ENCODE data around the gene ELL2. TPM values are rescaled to one million over a fixed set of nuclear protein-coding genes. Genes with fewer than 3 reads are reported as not detected.

The ELL2 gene
- total RNA-seq, 4 donors from 2014 or later = 5.8 to 46.8 (median 19.7) TPM

DNA sequence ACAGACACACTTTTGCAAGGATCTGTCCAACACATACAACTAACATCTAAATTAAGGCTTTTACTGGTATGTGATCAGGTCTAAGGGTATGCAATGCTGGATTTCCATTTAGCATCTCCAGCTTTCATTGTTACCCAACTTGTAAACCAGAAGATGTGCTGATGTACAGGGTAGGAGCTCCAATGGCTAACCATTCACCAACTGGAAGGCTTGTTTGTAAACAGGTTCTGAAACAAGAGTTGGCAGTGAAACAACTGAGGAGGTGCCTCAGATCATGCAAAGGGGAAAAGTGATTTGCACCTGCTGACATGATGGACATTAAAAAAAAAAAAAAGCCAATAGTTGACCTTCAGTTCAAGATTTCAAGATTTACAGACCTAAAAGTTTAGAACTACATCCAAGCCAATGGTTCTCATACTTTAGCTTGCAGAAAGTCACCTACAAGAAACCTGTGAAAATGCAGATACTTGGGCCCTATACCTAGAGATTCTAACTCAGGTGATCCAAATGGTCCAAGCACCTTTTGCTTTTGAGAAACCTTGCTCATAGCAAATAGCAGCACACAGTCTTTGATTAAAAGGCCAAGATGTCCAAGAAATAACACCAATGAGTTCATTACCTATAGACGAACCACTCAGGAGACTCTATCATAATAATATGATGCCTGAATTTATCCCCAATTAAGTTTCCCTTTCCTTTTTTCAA lies 75.2 kb downstream of the ELL2 start:
- Histone ChIP-seq H3K4me3 (no peak overlapping the region), H3K4me1 (peaks cover 0 to 5% (median 0%) of the 10 kb centered on the region in 4 donors), H3K27ac (no peak overlapping the region), H3K36me3 (peaks cover 0 to 17% (median 5%) of the 10 kb centered on the region in 4 donors), H3K9me3 (no peaks in the 10 kb centered on the region), H3K27me3 (no peaks in the 10 kb centered on the region)
- intact Hi-C loops (cut with DNase I; ENCODE audit: low total_unique reads) = no loop called here
- in situ Hi-C loops (cut with MboI; ENCODE audit: low pct_ligation_motif_present in 1 of 4, low pct_unique_long_range_greater_than_20kb in 1 of 4, low sequenced_read_pairs in 3 of 4) = no loop called here
- DNase-seq = no peak
- TF ChIP-seq POLR2AphosphoS5 (IDR thresholded peaks at IDR 0.05) (no peak), POLR2A (IDR thresholded peaks at IDR 0.05) (no peak), EP300 (IDR thresholded peaks at IDR 0.05; ENCODE audit: low read depth) (no peak)
- TF ChIP-seq, protein P1, sequence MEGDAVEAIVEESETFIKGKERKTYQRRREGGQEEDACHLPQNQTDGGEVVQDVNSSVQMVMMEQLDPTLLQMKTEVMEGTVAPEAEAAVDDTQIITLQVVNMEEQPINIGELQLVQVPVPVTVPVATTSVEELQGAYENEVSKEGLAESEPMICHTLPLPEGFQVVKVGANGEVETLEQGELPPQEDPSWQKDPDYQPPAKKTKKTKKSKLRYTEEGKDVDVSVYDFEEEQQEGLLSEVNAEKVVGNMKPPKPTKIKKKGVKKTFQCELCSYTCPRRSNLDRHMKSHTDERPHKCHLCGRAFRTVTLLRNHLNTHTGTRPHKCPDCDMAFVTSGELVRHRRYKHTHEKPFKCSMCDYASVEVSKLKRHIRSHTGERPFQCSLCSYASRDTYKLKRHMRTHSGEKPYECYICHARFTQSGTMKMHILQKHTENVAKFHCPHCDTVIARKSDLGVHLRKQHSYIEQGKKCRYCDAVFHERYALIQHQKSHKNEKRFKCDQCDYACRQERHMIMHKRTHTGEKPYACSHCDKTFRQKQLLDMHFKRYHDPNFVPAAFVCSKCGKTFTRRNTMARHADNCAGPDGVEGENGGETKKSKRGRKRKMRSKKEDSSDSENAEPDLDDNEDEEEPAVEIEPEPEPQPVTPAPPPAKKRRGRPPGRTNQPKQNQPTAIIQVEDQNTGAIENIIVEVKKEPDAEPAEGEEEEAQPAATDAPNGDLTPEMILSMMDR (IDR thresholded peaks at IDR 0.05) = no peak
- 100% methylated on average over 1 of the region's 1 CpG for WGBS, 2 donors (ENCODE audit: low coverage in 1 of 2)

DNA sequence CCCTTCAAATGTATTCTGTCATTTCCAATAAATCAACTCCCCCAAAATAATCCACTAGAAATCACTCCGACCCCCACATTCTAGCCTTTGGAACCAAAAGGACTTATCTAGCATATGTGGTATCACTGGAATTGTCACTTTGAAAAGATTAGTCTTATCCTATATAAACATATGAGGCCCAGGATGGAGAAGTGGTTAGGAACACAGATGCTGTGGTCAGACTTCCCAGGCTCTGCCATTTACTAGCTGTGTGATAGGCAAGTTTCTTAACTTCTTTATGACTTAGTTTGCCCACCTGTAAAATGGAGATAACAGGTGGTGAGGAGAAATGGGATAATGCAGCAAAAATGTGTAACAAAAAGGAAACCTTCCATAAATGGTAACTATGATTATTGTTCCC lies 77.1 kb downstream of the ELL2 start:
- intact Hi-C loops (cut with DNase I; ENCODE audit: low total_unique reads) (no loop called here), in situ Hi-C loops (cut with MboI; ENCODE audit: low pct_ligation_motif_present in 1 of 4, low pct_unique_long_range_greater_than_20kb in 1 of 4, low sequenced_read_pairs in 3 of 4) (no loop called here)
- Histone ChIP-seq H3K27me3 (no peaks in the 10 kb centered on the region), H3K4me3 (no peak overlapping the region), H3K36me3 (peaks cover 0 to 17% (median 0%) of the 10 kb centered on the region in 4 donors), H3K4me1 (peaks cover 0 to 14% (median 9%) of the 10 kb centered on the region in 4 donors), H3K27ac (no peak overlapping the region), H3K9me3 (no peaks in the 10 kb centered on the region)
- 88 to 97% methylated on average over 1 of the region's 1 CpG for WGBS, 2 donors (ENCODE audit: low coverage in 1 of 2)
- DNase-seq = no peak
- TF ChIP-seq POLR2AphosphoS5 (IDR thresholded peaks at IDR 0.05) = no peak
- TF ChIP-seq, protein P1 (IDR thresholded peaks at IDR 0.05) = no peak
- TF ChIP-seq EP300 (IDR thresholded peaks at IDR 0.05; ENCODE audit: low read depth) = no peak
- no peak for TF ChIP-seq POLR2A (IDR thresholded peaks at IDR 0.05)

DNA sequence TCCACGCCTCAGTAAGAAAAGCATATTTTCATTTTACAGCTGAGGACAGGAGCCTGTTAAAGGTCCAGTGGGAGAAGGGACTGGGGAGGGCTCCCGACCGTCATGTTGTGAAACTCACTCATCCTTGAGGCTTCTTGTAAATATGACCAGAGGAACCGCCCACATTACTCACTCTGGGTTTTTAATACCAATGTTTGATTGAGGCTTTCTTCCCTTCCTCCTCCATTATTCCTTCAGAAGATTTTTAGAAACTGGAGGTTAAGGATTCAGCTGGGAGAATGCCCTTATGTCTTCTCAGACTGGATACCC lies 77.7 kb downstream of the ELL2 start:
- Histone ChIP-seq H3K36me3 (peaks cover 0 to 17% (median 0%) of the 10 kb centered on the region in 4 donors), H3K27me3 (no peaks in the 10 kb centered on the region), H3K9me3 (no peaks in the 10 kb centered on the region), H3K27ac (no peak overlapping the region), H3K4me1 (peaks cover 0 to 18% (median 12%) of the 10 kb centered on the region in 4 donors), H3K4me3 (no peak overlapping the region)
- intact Hi-C loops (cut with DNase I; ENCODE audit: low total_unique reads) = no loop called here
- in situ Hi-C loops (cut with MboI; ENCODE audit: low pct_ligation_motif_present in 1 of 4, low pct_unique_long_range_greater_than_20kb in 1 of 4, low sequenced_read_pairs in 3 of 4) = no loop called here
- DNase-seq = no peak
- TF ChIP-seq EP300 (IDR thresholded peaks at IDR 0.05; ENCODE audit: low read depth) (no peak), POLR2AphosphoS5 (IDR thresholded peaks at IDR 0.05) (no peak), POLR2A (IDR thresholded peaks at IDR 0.05) (no peak)
- TF ChIP-seq, protein P1 (IDR thresholded peaks at IDR 0.05) = no peak
- 54 to 57% methylated on average over 4 of the region's 4 CpGs for WGBS, 2 donors (ENCODE audit: low coverage in 1 of 2)

DNA sequence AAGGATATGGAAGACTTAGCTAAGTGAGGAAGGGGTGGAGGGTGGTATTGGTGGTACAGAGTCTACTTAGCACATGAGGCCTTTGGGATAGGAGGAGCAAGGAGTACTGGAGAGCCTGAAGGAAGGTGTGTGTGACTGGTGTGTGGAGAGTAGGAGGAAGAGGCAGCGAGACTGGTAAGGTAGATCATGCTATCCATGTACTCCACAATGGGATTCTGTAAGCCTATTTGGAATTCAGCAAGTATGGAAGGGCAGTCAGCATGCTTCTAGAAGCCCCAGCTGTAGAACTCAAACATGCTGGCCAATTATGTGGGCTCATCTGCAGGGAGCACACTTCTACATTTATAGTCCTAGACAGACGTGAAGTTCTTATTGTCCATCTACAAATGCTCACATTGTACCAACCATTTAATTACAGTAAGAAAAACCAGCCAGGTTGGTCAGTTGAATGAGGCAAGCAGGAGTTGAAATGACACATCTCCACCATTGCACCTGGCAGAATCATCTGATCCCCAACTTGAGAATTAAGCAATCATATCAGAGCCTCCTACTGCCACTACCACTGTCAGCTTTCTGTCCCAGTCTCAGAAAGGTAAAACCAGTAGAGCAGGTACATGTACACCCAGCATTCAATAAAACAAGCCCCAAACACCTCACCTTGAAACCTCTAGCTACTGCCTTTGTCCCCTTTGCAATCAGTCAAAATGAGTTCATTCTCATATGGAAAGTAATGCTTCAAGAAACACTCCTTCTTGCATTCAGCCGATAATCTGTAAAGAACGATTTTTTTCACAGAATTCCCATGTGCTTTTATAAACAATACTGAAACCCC lies 78.2 kb downstream of the ELL2 start:
- in situ Hi-C loops (cut with MboI; ENCODE audit: low pct_ligation_motif_present in 1 of 4, low pct_unique_long_range_greater_than_20kb in 1 of 4, low sequenced_read_pairs in 3 of 4) = no loop called here
- no peak overlapping the region for H3K27ac ChIP-seq
- peaks cover 0 to 15% (median 0%) of the 10 kb centered on the region in 4 donors for H3K36me3 ChIP-seq
- H3K9me3 ChIP-seq = no peaks in the 10 kb centered on the region
- no peak overlapping the region for H3K4me3 ChIP-seq
- peaks cover 0 to 24% (median 17%) of the 10 kb centered on the region in 4 donors for H3K4me1 ChIP-seq
- WGBS, 2 donors (ENCODE audit: low coverage in 1 of 2) = 70 to 71% methylated on average over 4 of the region's 4 CpGs
- no peak for DNase-seq
- intact Hi-C loops (cut with DNase I; ENCODE audit: low total_unique reads) = no loop called here
- TF ChIP-seq, protein P1 (IDR thresholded peaks at IDR 0.05) = no peak
- no peak for TF ChIP-seq EP300 (IDR thresholded peaks at IDR 0.05; ENCODE audit: low read depth)
- TF ChIP-seq POLR2A (IDR thresholded peaks at IDR 0.05) = no peak
- no peaks in the 10 kb centered on the region for H3K27me3 ChIP-seq
